ENCODE data around the gene CYP2J2. TPM values are rescaled to one million over a fixed set of nuclear protein-coding genes. Genes with fewer than 3 reads are reported as not detected.
"Not testable (repeated sequence)": the region's sequence is repeated elsewhere in the genome, so short reads cannot be mapped to it uniquely, and the experiment has no call there.

The CYP2J2 gene
- total RNA-seq, 1 experiment from 2014 or later: 1.1 TPM

DNA sequence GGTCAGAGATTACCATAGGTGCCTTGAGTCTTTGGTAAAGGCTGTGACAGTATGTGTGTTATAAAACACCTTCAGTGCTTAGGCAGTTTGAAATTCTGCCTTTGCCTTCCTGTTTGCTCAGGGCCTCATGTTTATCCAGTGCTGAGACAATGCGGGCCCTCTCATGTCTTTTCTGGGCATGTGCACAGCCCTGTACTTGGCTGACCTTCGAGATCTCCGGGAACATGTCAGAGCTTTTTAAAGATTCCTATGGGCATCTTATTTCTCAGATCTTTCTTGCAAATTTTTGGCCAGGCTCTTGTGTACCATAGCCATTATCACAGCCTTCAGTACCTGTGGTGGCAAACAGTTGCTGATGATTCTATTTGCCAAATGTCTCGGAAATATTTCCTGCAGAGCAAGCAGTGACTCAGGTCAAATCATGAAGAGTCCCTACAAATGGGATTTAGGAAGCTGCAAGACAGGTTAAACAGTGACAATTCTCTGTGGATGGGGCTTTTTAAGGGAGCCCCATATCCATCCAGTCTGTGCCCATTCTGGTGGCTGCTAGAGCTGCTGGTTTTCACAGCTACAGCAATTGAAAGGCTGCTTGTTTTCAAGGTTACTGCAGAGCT lies 69.7 kb downstream of the CYP2J2 start:
- Histone ChIP-seq H3K9me2 (ENCODE audit: insufficient read depth) (no peaks in the 10 kb centered on the region), H3K36me3 (ENCODE audit: control insufficient read depth in 1 of 2, insufficient read depth in 2 of 2, low read length in 2 of 2) (0 out of 4 replicates have a peak, but pooled peaks cover 0 to 4% of the 10 kb centered on the region in 2 experiments), H3K9ac (ENCODE audit: low read length) (no peak overlapping the region), H3K4me1 (ENCODE audit: control insufficient read depth in 1 of 2, insufficient read depth in 2 of 2, low read length in 2 of 2) (no peaks in the 10 kb centered on the region), H3K27me3 (ENCODE audit: insufficient read depth, low read length) (no peaks in the 10 kb centered on the region), H4K20me1 (ENCODE audit: insufficient read depth) (no peaks in the 10 kb centered on the region; the same call in 1 of the 2 replicates), H3K79me2 (ENCODE audit: insufficient read depth, low read length) (no peaks in the 10 kb centered on the region), H3K4me3 (replicated peaks in 1 of 2; ENCODE audit: low read depth in 1 of 2, low read length in 2 of 2) (no peak overlapping the region), H3K27ac (ENCODE audit: low read depth, low read length) (no peak overlapping the region), H3K4me2 (ENCODE audit: low read length) (no peak overlapping the region), H2AFZ (ENCODE audit: low read depth, low read length, poor library complexity, severe bottlenecking) (no peak overlapping the region), H3K9me3 (ENCODE audit: control insufficient read depth in 1 of 2, insufficient read depth in 1 of 2, low read depth in 1 of 2, low read length in 2 of 2) (no peaks in the 10 kb centered on the region)
- POLR2A ChIA-PET: no interaction called here
- RAD21 ChIA-PET (ENCODE audit: low non-redundant PET in 1 of 2, low total read pairs in 2 of 2, uncharacterized antibody in 2 of 2, unreplicated experiment in 2 of 2): no interaction called here
- BruUV-seq (replicated peaks): no TSS peak
- CTCF ChIA-PET: no interaction called here
- ATAC-seq: no peak
- intact Hi-C loops (cut with micrococcal nuclease): no loop called here
- DNase-seq (ENCODE audit: low read depth, low spot score): no peak
- TF ChIP-seq EZH2phosphoT487 (IDR thresholded peaks at IDR 0.05; ENCODE audit: borderline replicate concordance) (no peak), TCF7L2 (IDR thresholded peaks at IDR 0.05; ENCODE audit: borderline replicate concordance, extremely low read depth, insufficient read depth, insufficient read length) (no peak), CBX3 (IDR thresholded peaks at IDR 0.05; ENCODE audit: low read depth) (no peak), ZNF274 (IDR thresholded peaks at IDR 0.05; ENCODE audit: low read depth, low read length) (no peak), SP1 (IDR thresholded peaks at IDR 0.05; ENCODE audit: low read depth) (no peak)
- TF ChIP-seq, protein P1, sequence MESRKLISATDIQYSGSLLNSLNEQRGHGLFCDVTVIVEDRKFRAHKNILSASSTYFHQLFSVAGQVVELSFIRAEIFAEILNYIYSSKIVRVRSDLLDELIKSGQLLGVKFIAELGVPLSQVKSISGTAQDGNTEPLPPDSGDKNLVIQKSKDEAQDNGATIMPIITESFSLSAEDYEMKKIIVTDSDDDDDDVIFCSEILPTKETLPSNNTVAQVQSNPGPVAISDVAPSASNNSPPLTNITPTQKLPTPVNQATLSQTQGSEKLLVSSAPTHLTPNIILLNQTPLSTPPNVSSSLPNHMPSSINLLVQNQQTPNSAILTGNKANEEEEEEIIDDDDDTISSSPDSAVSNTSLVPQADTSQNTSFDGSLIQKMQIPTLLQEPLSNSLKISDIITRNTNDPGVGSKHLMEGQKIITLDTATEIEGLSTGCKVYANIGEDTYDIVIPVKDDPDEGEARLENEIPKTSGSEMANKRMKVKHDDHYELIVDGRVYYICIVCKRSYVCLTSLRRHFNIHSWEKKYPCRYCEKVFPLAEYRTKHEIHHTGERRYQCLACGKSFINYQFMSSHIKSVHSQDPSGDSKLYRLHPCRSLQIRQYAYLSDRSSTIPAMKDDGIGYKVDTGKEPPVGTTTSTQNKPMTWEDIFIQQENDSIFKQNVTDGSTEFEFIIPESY (IDR thresholded peaks at IDR 0.05; ENCODE audit: extremely low read depth, insufficient replicate concordance, low read length): no peak
- TF ChIP-seq, protein P2, sequence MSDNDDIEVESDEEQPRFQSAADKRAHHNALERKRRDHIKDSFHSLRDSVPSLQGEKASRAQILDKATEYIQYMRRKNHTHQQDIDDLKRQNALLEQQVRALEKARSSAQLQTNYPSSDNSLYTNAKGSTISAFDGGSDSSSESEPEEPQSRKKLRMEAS (IDR thresholded peaks at IDR 0.05): no peak

DNA sequence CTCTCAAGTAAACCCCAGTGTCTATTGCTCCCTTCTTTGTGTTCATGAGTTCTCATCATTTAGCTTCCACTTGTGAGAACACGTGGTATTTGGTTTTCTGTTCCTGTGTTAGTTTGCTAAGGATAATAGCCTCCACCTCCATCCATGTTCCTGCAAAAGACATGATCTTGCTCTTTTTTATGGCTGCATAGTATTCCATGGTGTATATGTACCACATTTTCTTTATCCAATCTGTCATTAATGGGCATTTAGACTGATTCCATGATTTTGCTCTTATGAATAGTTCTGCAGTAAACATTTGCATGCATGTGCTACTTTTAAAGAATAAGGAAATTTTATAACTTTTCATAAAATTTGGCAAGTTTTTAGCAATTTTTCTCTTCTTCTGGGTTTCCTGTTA lies 71.3 kb downstream of the CYP2J2 start:
- RAD21 ChIA-PET (ENCODE audit: low non-redundant PET in 1 of 2, low total read pairs in 2 of 2, uncharacterized antibody in 2 of 2, unreplicated experiment in 2 of 2); H3K4me3 ChIP-seq (replicated peaks in 1 of 2; ENCODE audit: low read depth in 1 of 2, low read length in 2 of 2); H3K9me3 ChIP-seq (ENCODE audit: control insufficient read depth in 1 of 2, insufficient read depth in 1 of 2, low read depth in 1 of 2, low read length in 2 of 2); ATAC-seq; H3K27ac ChIP-seq (ENCODE audit: low read depth, low read length); H3K36me3 ChIP-seq (ENCODE audit: control insufficient read depth in 1 of 2, insufficient read depth in 2 of 2, low read length in 2 of 2); DNase-seq (ENCODE audit: low read depth, low spot score); CTCF ChIA-PET; POLR2A ChIA-PET; H3K9me2 ChIP-seq (ENCODE audit: insufficient read depth); H2AFZ ChIP-seq (ENCODE audit: low read depth, low read length, poor library complexity, severe bottlenecking); intact Hi-C loops (cut with micrococcal nuclease); H3K79me2 ChIP-seq (ENCODE audit: insufficient read depth, low read length); H3K4me1 ChIP-seq (ENCODE audit: control insufficient read depth in 1 of 2, insufficient read depth in 2 of 2, low read length in 2 of 2); H4K20me1 ChIP-seq (ENCODE audit: insufficient read depth); H3K27me3 ChIP-seq (ENCODE audit: insufficient read depth, low read length); H3K4me2 ChIP-seq (ENCODE audit: low read length); H3K9ac ChIP-seq (ENCODE audit: low read length); BruUV-seq (replicated peaks): not testable (repeated sequence)
